Stimulated activated CD8-positive, alpha-beta memory T cell treated with anti-CD3 and anti-CD28 coated beads, Interleukin-12 subunit alpha, Interleukin-12 subunit beta, amount 100 ng/mL, for 24 hours (primary cell): ENCODE measurements around the gene HSD3B2.

Experiments used
- DNase-seq: peaks from one replicate; pipeline ENCODE4 v3.0.0-alpha.2; 2020; ENCODE audit errors: extremely low read depth

Gene HSD3B2

DNA sequence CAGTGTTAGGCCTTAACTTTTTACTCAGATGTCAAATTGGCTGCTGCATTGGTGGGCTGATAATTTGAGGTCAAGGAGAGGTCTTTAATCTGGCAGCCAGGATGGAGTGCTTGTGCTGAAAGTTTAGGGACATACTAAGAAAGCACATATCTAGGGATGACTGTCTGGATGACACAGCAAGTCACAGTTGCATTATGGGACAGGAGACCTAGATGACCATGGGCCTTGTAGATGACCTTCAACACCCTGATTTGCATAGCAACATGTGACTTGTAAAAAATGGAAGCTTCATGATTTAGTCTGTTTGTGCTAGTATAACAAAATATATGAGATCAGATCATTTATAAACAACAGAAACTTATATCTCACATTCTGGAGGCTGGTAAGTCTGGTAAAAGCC, 18.0 kb upstream of the HSD3B2 start:
- DNase-seq: no peak

DNA sequence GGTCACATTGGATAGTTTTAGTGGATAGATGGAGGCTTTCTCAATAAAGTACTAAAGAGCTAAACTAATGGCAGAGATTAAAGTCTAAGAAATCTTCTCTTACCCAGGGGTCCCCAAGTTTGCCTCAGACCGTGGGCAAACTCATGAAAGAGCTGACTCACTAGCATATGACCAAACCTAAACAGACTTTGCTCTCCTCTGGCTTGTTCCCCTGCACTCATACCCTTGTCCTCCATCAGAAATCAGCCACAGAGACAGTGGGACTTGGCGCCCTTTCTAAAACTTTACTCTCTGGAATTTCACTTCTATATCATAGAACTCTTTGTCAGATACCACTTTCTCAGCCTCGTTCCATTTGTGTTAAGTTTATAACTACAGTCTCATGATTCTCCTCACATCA, 17.0 kb upstream of the HSD3B2 start:
- DNase-seq: no peak

DNA sequence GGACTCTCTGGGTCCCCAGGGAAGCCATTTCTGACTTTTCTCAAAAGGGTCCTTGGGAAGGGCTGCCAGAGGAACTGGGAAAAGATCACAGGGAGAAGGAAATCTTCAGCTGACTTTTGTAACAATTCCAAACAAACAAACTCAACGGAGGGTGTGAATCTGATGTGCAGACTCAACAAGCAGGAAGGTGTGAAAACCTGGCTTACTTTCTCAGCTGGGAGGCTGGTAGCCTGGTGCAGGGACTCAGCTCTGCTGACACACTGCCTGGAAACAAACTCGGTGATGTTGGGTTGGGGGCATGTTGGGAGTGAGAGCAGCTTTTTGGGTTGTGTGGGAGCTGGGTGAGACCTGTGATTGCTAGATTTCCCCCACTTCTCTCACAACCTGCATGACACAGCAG, 10.2 kb upstream of the HSD3B2 start:
- DNase-seq: no peak

DNA sequence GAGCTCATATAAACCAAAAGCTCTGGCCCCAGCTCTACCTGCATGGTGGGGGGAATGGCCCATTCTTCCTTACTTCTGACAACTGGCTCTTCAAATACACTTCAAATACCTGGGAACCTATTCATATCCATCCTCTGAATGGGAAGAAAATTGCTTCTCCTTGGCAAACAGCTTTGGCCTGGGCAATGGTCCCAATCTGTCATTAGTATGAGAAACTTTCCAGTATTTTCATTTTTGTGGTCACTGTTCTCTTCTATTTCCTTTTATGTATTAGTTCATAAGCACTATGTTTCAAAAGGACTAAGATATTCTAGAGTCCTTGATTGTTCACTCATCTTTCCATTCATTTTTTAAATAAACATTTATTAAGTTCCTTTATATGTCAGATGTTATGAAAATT, 5.2 kb upstream of the HSD3B2 start:
- DNase-seq: no peak

DNA sequence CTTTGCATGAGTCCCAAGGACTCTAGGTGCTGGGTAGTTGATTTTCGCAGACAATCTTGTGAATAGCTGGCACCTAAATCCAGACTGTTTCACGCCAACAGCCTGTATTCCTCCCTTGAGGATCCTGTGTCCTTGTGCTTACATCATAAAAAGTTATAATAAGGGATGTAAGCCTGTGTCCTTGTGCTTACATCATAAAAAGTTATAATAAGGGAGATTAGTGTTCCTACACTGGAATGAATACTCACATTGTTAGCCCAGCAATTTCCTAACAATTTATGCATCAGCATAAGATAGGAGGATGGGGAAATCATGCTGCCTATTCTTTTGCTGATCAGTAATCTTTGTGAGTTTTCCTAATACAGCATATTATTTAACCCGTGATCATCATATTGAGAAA, 4.0 kb upstream of the HSD3B2 start:
- DNase-seq: no peak

DNA sequence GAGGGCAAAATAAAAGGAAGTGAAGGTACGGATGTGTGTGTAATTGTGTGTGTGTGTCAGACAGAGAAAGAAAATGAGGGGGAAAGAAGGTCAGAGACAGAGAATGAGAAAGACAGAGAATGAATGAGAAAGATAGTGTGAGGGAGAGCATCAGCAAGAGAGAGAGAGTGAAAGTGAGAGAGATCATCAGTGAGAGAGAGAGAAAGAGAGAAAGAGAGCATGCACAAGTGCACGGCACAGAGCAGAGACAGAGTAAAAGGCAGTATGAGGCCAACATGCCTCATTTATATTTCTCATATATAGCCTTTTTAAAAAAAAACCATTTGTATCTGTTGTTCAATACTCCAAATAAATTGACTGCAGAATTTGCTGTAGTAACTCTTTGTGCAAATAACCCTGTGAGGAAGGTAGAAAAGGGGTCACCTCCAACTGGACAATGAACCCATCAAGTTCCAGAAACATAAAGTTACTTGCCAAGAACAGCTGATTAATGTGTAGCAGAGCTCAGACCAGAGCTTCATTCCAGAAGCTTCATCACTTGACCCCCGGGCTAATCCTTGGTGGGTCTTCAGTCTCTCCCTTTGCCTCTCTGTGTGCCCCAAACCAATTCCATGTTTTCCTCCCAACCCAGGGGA, 1.2 kb downstream of the HSD3B2 start:
- no peak for DNase-seq

DNA sequence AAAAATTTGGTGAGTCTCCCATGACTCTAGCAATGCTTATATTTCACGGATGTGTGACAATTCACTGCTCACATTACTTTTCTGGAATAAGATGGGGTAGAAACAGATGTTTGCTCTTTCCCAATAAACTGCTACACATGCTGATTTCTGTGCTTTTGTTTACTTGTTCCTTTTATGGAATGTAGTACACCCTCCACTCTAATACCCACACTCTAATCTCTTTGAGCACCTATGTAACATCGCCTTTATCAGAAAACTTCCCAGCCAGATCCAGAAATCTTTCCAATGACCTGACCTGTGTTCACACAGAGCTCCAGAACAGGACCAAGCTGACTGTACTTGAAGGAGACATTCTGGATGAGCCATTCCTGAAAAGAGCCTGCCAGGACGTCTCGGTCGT, 4.2 kb downstream of the HSD3B2 start:
- no peak for DNase-seq

DNA sequence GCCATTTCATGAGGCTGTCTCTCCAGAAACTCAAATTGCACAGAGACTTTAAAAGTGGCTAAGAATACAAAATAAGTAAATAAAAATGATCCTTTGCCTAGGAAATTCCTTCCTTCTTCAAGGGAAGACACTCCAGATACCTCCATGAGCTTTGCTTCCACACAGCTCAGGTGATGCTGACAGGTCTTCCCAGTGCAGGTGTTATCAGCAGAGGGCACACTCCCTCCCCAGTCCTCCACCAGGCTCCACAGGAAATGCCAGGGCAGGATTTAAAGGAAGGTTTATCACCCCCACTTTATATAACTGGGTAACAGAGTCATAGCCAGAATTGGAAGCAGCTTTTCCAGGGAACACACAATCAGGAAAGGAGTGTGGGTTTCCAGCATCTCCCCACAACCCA, 5.7 kb downstream of the HSD3B2 start:
- DNase-seq: no peak

DNA sequence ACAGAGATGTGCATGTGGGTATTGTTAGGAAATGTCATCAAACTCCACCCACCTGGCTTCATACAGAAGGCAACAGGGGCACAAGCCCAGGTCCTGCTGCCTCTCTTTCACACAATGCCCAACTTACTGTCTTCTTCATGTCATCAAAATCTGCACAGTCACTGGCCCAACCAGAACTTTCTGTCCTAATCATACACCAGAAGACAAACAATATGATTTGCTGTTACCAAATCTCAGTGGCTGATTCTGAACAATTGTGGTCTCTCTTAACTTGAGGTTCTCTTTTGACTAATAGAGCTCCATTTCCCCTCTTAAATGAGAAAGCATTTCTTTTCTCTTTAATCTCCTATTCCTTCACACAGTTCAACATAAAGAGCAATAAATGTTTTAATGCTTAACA, 7.7 kb downstream of the HSD3B2 start:
- DNase-seq: no peak

DNA sequence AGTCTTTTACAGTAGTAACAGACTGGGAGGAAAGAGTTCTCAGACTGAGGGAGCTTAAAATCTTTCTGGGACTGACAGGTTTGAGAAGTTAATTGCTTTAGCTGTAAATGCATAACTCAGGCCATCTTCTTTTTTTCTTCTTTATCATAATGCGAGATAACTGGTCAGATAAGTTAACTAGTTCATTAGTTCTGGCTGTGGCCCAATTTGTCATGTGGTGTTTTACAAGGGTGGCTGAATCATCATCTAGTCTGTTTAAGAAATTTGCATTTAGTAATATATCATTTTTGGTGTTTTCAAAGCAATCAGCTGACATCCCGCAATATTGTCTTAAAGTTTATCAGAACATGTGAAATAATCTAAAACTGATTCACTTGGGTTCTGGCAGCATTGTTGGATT, 14.0 kb downstream of the HSD3B2 start:
- no peak for DNase-seq

DNA sequence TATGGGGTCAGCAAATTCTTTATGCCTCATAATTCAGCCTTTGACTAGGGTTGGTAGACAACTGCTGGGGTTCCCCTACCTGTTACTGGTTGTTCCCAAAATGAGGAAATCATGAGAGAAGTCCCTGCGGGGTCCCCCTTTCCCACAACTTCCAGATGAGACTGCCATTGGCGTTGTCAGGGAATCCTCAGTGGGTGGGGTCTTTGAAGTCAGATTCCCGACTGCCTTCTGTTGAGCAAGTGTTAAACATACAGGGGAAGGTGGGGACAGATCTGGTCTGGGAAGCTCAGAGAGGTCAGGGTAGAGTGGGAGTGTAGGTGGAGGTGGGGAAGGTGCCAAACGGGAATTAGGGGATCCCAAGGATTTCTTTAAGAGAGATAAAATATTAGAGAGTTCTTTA, 14.7 kb downstream of the HSD3B2 start:
- DNase-seq: no peak

DNA sequence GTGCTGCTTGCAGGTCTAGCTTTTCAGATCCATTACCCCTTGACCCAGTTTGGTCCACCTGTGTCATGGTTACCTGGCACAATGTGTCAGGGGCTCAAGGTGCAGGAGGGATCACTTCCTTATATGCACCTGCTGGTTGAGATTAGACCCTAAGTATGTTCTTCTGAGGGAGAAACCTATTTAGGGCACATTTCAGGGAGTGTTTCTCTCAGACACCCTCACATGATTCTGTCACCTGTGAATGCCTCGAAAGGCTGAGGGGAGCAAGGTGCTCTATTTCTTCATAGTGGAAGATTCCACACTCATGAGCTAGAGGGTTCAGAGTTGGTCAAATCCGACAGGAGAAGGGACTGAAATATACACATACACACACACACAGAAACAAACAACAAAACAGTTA, 15.5 kb downstream of the HSD3B2 start:
- DNase-seq: no peak

DNA sequence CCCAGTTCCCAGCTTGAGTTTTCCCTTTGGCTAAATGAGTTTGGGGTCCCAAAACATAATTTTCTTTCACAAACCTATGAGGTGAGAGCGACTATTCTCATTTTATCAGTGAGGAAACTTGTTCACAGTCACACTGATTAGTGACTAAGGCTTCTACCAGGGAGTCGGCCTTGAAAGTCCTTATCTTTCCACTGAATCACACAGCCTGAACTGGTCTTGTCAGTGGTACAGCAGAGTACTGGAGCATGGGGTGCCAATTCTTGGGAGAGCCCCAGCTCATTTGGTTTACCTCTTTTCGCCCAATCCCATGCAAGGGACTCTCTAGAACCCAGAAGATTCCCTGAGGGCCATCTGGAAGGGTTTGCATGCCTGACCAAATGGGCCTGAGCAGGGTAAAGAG, 16.9 kb downstream of the HSD3B2 start:
- no peak for DNase-seq

DNA sequence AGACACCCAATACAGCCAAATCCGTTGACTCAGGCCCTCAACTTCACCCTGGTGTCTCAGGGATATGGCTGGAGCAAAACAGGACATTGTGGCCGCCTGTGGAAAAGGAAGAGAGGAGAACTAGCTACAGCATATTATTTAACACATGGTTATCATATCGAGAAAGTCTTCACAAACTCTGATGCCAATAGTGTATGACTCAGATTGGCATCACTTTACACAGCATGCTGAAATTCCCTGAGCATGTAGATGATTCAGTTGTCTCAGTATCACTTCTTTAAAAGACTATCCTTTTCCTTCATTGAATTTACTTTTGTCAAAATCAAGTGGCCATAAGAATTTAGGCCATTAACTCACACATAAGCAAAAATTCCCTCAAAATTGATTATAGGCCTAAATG, 20.1 kb downstream of the HSD3B2 start:
- DNase-seq: no peak

DNA sequence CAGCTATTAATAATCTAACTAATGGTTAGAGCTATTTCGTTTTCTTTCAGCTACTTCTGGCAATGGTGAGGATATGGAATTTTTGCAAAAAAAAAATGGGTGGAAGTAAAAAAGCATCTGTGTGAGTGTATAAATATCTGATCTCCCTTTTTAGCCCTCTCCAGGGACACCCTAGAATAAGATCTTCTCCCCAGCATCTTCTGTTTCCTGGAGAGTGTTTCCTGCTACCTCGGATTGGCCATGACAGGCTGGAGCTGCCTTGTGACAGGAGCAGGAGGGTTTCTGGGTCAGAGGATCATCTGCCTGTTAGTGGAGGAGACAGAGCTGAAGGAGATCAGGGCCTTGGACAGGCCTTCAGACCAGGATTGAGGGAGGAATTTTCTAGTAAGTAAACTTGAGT, 23.8 kb downstream of the HSD3B2 start:
- no peak for DNase-seq

DNA sequence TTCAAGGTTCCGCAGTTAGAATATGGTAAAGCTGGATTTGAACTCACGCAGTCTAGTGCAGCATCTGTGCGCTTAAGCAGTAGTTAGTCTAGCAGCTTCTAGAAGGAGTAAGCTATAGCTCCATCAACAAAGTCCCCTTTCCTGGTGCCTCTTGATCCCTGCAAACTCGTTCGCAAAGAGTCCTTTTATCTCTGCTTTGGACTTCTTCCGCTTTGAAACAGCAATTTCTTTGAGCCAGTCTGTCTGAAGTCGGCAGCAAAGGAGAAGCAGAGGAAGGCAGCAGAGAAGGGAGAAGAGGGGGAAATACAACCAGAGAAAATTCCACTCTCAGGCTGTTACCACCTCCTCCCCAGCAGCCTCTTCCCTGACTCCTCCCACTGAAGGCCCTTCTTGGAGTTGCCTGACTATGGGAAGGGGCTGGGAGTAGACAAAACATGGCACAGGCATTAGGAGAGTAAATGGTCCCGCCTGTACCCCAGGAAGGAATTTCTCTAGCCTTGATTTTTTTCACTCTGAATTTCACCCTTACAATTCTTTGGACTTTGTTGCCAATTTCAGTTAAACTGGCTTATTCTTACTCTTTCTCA, 25.9 kb downstream of the HSD3B2 start:
- no peak for DNase-seq

DNA sequence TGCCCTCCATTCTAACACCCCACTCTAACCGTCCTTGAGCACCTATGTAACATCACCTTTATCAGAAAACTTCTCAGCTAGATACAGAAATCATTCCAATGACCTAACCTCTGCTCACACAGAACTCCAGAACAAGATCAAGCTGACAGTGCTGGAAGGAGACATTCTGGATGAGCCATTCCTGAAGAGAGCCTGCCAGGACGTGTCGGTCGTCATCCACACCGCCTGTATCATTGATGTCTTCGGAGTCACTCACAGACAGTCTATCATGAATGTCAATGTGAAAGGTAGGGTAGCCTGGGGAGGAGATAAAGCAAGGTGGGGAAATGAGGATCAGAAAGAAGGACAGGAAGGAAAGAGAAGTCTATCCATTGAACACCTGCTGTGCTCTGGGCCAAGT, 27.8 kb downstream of the HSD3B2 start:
- DNase-seq: no peak

DNA sequence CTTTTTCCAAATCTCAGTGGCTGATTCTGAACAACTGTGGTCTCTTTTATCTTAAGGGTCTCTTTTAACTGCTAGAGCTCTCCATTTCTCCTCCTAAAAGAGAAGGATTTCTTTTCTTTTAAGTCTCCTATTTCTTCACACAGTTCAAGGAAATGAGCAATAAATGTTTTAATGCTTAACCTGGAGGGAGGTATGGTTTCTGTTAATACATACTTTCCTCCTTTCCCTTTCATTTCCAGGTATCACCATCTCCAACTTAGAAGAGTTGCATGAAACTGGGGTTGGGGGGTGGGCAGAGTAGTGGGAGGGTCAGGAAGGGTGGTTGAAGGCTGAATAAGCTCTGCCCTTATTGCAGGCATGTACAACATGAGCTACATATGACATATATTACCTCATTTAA, 31.4 kb downstream of the HSD3B2 start:
- no peak for DNase-seq

DNA sequence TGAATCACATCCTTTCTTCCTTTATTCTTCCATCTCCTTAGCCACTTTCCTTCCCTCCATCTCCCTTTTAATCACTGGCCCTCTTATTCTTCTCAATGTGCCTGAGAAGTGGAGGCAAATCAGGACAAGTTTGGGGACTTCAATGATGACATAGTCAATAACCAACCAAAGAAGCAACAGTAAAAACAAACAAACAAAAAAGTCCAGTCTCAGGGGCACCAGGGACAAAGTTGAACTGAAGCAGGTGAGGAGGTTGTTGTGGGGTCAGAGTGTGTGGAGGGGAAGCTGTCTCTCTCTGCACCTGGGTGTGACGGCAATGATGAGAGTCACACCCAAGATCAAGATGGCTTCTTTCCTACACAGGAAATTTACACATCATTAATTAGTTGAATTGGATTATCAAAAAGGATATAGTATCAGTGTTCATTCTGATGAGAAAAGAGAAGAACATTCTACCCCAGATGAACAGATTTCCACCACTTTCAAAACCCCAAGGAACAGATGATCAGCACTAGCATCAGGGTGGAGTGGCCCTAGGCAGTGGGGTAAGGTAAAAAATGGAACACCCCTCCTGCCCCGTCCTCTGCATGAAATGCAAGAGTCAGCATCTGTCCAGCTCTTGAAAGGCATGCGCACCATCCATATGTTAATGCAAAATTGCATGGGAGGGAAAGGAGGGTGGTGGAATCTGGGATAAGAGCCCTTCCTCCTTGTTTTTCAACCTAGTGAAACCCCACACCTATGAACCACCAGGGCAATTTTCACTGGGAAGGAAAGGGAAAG, 32.6 kb downstream of the HSD3B2 start:
- DNase-seq: no peak

DNA sequence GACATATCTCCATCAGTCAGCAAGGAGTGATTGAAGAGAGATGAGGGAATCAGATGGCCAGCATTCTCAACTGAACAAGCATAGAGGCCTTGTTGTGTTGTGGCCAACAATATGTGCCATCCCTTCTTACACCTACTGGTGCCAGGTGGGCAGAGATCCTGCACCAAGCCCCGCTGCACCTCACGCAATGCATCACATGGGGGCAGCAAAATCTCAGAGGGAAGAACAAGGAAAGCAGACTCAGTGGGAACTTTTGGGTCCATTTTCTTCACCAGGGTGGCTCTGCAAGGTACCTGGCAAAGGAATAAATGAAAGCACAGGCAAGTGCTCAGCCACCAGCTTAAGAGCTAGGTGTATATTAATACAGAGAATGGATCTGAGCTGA, 33.2 kb downstream of the HSD3B2 start:
- DNase-seq: no peak

DNA sequence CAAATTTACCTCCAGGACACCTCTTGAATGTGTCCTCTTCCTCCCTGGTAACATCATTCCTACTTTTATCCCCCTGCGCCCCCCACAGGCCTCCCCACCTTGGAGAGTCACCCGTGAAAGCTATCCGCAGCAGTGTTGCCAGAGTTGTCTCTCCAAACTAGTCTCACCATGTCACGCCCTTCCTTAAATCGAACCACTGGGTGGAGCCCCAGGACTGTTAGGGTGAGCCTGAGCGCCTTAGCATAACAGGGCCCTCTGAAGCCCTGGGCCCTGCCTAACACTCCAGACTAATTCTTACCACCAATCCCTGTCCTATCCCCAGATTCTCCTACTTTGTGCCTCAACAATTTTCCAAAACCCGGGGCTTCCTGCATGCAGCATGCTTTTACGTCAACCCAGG, 35.0 kb downstream of the HSD3B2 start:
- no peak for DNase-seq

DNA sequence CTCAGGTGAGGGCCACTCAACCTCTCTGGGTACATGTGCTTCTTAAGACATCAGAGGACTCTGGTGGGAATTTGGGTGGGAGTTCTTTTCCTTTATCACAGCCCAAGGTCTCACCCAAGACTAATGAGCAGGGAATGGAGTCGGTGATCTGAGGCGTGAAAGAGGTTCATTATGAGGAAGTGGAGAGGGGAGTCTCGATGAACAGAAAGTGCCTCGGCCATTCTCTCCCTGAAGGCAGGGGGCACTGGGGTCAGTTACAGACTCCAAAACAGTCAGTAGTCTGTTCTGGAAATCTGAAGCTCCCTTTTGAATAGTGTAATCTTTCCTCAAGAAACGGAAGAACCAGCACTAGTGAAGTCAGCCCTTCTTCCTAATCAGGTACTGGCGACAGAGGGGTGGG, 36.2 kb downstream of the HSD3B2 start:
- DNase-seq: no peak

DNA sequence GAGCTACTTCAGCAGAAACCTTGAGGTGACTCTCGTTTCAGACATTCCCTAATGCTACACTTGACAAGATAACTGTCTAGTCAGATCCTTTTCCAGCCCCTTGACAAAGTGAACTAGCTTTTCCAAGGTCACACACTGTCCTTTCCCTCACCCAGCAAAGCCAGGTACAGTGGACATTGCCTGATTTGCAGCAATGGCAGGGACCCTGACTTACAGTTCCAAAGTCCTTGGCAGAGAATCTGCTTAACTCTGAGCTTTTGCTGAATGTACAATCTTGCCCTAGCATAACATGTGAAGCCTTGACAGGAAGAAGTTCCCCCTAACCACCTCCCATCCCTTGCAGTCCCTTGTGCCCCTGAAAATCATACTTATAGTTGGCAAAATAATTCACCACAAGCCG, 37.1 kb downstream of the HSD3B2 start:
- no peak for DNase-seq

DNA sequence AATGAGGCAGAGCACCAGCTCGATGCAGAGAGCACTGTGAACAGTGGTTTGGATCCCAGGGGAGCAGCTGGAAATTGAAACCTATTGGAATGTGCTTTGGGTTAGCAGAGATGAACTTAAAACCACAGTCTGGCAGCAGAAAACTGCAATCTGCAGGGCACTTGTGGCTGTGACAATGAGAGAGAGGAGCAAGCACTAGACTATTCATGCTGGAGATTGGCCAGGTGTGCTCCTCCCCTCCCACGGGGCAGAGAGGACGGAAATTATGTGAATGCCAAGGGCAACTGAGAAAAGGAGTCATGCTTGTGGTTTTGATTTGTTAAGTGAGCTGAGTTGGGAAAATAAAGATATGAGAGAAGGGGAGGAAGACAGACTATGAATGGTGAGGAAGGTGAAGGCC, 38.1 kb downstream of the HSD3B2 start:
- no peak for DNase-seq
